GM08714 (cell line): ENCODE measurements around the gene RAB6B.
A peak's percentile ranks its signal among the peaks of the same experiment; 100 is the strongest.

Source experiments
- H3K4me3 ChIP-seq: fragments of 200-500 bp; sonication (Bioruptor generic); 2 replicates; pipeline ENCODE4 v1.5.1; 2014; ENCODE audit warnings: mild to moderate bottlenecking, low read length, inconsistent platforms
- ZNF274 ChIP-seq: IDR thresholded peaks from 2 replicates; pipeline ENCODE4 v1.6.1; 2012; ENCODE audit warnings: mild to moderate bottlenecking, low read depth, low read length

RAB6B gene

DNA sequence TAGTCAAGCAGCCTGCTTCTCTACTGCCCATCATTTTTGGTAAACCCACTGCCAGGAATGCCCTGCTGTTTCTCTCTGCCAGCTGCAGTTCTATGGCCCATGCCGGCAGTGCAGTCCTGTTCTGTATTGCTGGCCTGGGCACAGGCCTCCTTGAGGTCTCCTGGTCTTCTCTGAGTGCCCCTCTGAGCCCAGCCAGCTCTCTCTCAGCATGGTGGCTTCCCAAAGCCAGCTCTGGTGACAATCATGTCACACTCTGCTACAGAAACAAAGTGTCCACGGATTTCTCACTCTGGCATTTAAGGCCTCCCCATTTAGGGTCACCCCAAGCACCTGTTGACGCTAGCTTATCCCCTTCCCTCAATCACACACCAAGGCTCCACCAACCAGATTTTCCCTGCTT lies 65.6 kb downstream of the RAB6B start:
- TF ChIP-seq ZNF274, result no peak
- H3K4me3 ChIP-seq, result no peak overlapping the region

- TF ChIP-seq ZNF274, result no peak
- no peak overlapping the region for H3K4me3 ChIP-seq
Measured at GRCh38 chr3:133829310-133829707, 66.4 kb downstream of the RAB6B start.

- H3K4me3 ChIP-seq, result no peak overlapping the region
- TF ChIP-seq ZNF274, result no peak
Measured at GRCh38 chr3:133828576-133829309, 66.9 kb downstream of the RAB6B start.

- no peak for TF ChIP-seq ZNF274
- no peak overlapping the region for H3K4me3 ChIP-seq
Measured at GRCh38 chr3:133827684-133828083, 68.0 kb downstream of the RAB6B start.

GRCh38 chr3:133827136-133827535 lies 68.5 kb downstream of the RAB6B start:
- TF ChIP-seq ZNF274, result no peak
- no peak overlapping the region for H3K4me3 ChIP-seq

- TF ChIP-seq ZNF274, result no peak
- no peak overlapping the region for H3K4me3 ChIP-seq
Measured at GRCh38 chr3:133825969-133826727, 69.5 kb downstream of the RAB6B start.

DNA sequence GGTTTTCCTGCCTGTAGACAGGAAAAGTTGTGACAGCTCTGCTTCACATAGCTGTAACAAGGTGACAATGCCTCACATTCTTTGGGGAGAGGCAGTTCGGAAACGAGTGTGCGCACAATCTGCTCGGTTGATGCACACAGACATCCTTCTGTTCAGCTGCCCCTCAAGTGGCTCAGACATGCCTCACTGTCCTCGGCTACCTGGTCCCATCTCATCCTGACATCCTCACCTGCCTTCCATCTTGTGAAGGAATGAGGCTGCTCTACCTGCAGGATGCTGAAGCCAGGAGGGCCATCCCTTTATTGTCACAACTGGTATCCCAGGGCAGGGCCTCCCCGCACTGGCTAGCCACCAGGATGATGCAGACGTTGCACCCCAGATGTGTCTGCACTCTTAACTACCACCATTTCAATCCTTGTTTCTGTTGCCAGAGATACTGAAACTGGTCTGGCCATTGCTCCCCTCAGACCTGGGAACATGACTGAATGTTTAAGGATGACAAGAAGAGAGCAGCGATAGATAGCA lies 70.7 kb downstream of the RAB6B start:
- no peak for TF ChIP-seq ZNF274
- H3K4me3 ChIP-seq, result no peak overlapping the region

DNA sequence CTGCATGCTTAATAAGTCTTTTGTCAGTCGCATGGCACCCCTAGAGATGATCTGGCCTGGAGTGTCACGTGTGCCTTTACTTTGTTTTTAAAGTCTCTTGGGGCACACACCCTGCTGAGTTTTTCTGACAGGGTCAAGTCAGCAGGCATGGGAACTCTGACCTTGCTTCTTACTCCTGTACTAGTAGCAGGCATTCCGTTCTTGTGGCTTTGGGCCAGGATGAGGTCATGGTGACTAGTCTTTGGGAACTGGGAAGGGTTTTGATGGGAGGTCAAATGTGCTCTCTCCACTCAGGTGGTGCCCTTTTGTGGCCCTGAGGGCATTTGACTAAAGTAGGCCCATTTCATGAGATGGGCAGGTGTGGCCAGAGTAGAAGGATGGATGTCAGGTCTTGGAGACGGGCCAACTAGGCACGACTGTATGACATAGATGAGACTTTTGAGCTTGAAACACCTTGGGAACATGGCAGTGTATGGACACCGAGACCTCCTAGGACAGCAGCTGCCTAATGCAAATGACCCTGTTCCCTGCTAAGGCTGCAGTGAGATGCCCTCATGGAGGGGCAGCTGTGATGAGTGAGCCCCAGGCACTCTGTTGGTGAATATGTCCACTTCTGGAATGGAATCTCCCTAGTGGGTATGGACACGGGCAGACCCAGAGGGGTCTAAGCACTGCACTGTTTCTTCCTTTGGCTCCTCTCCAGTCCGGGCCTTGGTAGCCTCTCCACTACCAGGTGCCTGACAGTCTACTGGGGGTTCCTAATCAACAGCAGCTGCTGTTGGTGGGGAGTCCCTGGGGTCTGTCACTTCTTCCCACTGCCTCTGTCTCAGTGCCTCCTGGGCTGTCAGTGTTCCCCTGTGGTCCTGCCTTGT lies 73.7 kb downstream of the RAB6B start:
- no peak overlapping the region for H3K4me3 ChIP-seq
- no peak for TF ChIP-seq ZNF274

DNA sequence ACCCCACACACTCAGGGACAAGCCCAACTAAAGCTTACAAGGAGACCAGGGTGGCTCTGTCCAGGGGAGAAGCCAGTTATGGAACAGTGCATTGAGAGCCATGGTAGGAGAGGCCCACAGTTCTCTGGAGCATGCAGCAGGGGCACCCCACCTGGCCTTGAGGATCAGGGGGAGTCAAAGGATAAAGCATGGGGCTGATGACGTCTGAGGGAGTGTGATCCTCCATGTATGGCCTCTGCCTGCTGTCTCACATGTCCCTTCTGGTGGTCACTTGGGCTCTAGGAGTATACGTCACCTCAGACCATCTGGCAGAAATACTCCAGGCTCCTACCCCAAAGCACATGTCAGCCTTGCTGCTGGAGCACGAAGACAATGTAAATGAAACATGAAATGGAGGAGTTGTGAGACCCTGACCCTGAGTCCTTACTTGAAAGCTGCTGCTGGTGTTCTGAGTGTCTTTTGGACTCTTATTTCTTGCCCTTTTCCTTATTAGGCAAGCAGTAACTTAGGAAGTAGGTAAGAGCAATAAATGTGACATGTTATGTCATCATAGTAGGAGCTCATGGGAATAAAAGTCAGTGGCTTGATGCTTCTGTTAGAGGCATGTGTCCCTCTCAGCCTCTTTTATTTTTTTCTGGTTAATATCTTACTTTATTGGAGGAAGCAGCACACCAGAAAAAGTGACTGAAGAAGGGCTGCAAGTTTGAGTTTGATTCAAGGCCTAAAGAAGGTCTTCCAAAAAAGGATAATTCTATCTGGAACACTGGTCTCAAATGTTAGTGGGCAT lies 74.6 kb downstream of the RAB6B start:
- H3K4me3 ChIP-seq, result no peak overlapping the region
- TF ChIP-seq ZNF274, result no peak

DNA sequence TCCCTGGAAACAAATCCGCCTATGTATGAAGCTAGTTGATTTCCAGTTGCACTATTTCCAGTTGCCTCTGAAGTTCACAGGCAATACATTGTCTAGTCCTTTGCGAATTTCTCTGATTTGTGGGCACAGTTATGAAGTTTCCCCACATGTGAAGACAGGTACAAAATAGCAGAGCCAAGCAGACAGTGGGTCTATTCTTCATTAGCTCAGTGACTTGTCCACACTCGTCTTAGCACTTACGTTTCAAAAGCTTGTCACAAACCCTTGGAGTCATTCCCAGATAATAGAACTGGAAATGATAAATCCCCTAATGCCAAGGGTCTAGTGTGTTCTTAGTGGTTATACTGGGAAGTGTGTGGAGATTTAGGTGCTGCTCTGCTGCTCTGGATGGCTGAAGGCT lies 75.6 kb downstream of the RAB6B start:
- TF ChIP-seq ZNF274, result no peak
- H3K4me3 ChIP-seq, result no peak overlapping the region

GRCh38 chr3:133815386-133815785 lies 80.3 kb downstream of the RAB6B start:
- no peak overlapping the region for H3K4me3 ChIP-seq
- no peak for TF ChIP-seq ZNF274

DNA sequence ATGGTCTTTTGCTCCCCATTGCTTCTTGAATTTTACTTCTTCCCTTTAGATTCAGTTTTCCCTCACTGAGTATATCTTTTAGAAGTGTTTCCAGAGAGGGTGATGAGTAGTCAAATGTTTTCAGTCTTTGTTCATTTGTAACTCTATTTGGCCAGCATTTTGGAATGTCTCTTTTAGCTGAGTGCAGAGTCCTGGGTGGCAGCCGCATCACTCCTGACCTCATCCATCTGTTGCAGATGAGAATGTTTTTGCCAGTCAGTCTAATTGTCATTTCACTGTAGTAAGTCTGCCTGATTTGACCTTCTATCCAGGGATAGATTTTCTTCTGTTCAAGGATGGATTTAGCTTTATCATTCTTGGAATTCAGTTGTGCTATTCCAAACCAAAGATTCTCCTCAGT lies 82.8 kb downstream of the RAB6B start:
- TF ChIP-seq ZNF274, result no peak

GRCh38 chr3:133805702-133806475 lies 89.8 kb downstream of the RAB6B start, which contains the start of gene SRPRB:
TSS of gene SRPRB (plus strand) at chr3:133805815. CDS start at chr3:133805849, 34 bp downstream.
- TF ChIP-seq ZNF274, result no peak
- H3K4me3 ChIP-seq, result peak within 1 kb of the TSS; percentile 79

More for the DNA sequence above, 82.8 kb downstream of the RAB6B start:
- no peak overlapping the region for H3K4me3 ChIP-seq
